Endodermal cell (in vitro differentiated cells): ENCODE data around the gene CYB5A. TPM values are rescaled to one million over a fixed set of nuclear protein-coding genes. Genes with fewer than 3 reads are reported as not detected.
A peak's percentile ranks its signal among the peaks of the same experiment; 100 is the strongest.

Experiments
- DNase-seq: peaks from one replicate; pipeline ENCODE4 v3.0.0-alpha.2; 2017
- H3K27ac ChIP-seq: 2 replicates; pipeline ENCODE4 v1.5.1; 2013; ENCODE audit warnings: mild to moderate bottlenecking, low read depth, low read length, moderate library complexity
- H3K27me3 ChIP-seq: 2 replicates; pipeline ENCODE4 v1.6.1; 2013; ENCODE audit warnings: mild to moderate bottlenecking, low read length, moderate library complexity; ENCODE audit not compliant: insufficient read depth, control insufficient read depth, poor library complexity, severe bottlenecking
- H3K36me3 ChIP-seq: 2 replicates; pipeline ENCODE4 v1.7.0; 2013; ENCODE audit warnings: mild to moderate bottlenecking, low read length, moderate library complexity; ENCODE audit not compliant: control insufficient read depth, insufficient read depth
- H3K4me1 ChIP-seq: one replicate; pipeline ENCODE4 v1.7.0; 2013; ENCODE audit warnings: low read length; ENCODE audit not compliant: control insufficient read depth, insufficient read depth
- H3K4me3 ChIP-seq: 2 replicates; pipeline ENCODE4 v1.5.1; 2013; ENCODE audit warnings: mild to moderate bottlenecking, low read length, moderate library complexity
- H3K9ac ChIP-seq: 2 replicates; pipeline ENCODE4 v1.6.1; 2013; ENCODE audit warnings: mild to moderate bottlenecking, low read length, moderate library complexity; ENCODE audit not compliant: poor library complexity, severe bottlenecking; ENCODE audit errors: extremely low read depth
- H3K9me3 ChIP-seq: 2 replicates; pipeline ENCODE4 v1.6.1; 2013; ENCODE audit warnings: mild to moderate bottlenecking, low read length, moderate library complexity; ENCODE audit not compliant: control insufficient read depth
- H3K27ac Mint-ChIP-seq: 2 replicates; pipeline ENCODE4 v1.8.0; 2020; ENCODE audit warnings: mixed read lengths
- H3K27me3 Mint-ChIP-seq: 2 replicates; pipeline ENCODE4 v1.8.0; 2021; ENCODE audit warnings: mild to moderate bottlenecking, mixed read lengths; ENCODE audit not compliant: insufficient read depth
- H3K36me3 Mint-ChIP-seq: 2 replicates; pipeline ENCODE4 v1.8.0; 2020; ENCODE audit warnings: low read depth, mixed read lengths
- H3K4me1 Mint-ChIP-seq: 2 replicates; pipeline ENCODE4 v1.8.0; 2020; ENCODE audit warnings: mixed read lengths
- H3K4me3 Mint-ChIP-seq: 2 replicates; pipeline ENCODE4 v1.8.0; 2020; ENCODE audit warnings: mild to moderate bottlenecking, moderate library complexity, mixed read lengths
- H3K9me3 Mint-ChIP-seq: 2 replicates; pipeline ENCODE4 v1.8.0; 2020; ENCODE audit warnings: mild to moderate bottlenecking, mixed read lengths
- WGBS, 2 experiments: methylation state at CpG; one replicate each; pipeline versions ENCODE4 v1.1.5 to v1.1.7; 2013; ENCODE audit warnings: missing lambda C conversion rate in 2 of 2, mixed read lengths in 1 of 2; ENCODE audit not compliant: insufficient coverage in 1 of 2, insufficient read length in 1 of 2; 5-methylcytosine and 5-hydroxymethylcytosine counted together
- total RNA-seq, 2 donors: library from RNA; stranded (reverse); fragmentation: NEBNext Ultra II Directional in 1 of 2; extraction: Animal tissue kit (Norgen Biotek cat#: 25700) in 1 of 2; gene quantifications; 2 replicates in 1 of 2; 3 replicates in 1 of 2; pipeline ENCODE4 v1.2.1, GENCODE V29; 2021
- TF ChIP-seq, protein P1 (sequence below): fragments of 200-600 bp; sonication (generic); conservative IDR thresholded peaks from 2 replicates; pipeline ENCODE4 v1.5.0; 2021; ENCODE audit warnings: antibody characterized with exemption, mild to moderate bottlenecking

CYB5A gene
- total RNA-seq, 2 donors from 2014 or later, result 72.6 to 124 TPM

DNA sequence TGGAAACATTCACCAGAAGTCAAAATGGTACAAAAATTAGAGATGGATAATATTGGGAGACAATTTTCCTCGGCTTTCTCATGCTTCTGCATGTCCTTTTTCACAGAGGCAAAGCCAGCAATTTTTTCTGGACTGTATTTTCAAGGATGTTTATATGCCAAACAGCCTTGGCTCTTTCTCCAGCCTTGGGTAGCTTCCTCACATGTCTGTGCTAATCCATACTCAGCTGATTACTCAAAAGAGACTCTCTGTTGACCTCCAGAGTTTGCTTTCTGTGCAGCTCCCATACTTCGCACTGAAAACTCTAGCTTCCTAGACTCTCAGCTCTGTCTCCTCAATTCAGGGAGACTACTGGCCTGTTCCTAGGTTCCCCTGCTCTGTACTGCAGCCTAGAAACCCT lies 34.5 kb upstream of the CYB5A start:
- Mint-ChIP-seq H3K27me3 (no peaks in the 10 kb centered on the region), H3K27ac (peak overlapping the region; percentile 91), H3K4me1 (peaks cover 16% of the 10 kb centered on the region), H3K4me3 (no peak overlapping the region), H3K36me3 (no peaks in the 10 kb centered on the region), H3K9me3 (no peaks in the 10 kb centered on the region)
- Histone ChIP-seq H3K9ac (no peak overlapping the region), H3K36me3 (no peaks in the 10 kb centered on the region), H3K27me3 (no peaks in the 10 kb centered on the region), H3K4me1 (peaks cover 10% of the 10 kb centered on the region), H3K9me3 (no peaks in the 10 kb centered on the region), H3K4me3 (no peak overlapping the region), H3K27ac (no peak overlapping the region)
- WGBS, 2 experiments, result 47 to 100% methylated on average over 1 to 2 of the region's 2 CpGs
- TF ChIP-seq, protein P1, sequence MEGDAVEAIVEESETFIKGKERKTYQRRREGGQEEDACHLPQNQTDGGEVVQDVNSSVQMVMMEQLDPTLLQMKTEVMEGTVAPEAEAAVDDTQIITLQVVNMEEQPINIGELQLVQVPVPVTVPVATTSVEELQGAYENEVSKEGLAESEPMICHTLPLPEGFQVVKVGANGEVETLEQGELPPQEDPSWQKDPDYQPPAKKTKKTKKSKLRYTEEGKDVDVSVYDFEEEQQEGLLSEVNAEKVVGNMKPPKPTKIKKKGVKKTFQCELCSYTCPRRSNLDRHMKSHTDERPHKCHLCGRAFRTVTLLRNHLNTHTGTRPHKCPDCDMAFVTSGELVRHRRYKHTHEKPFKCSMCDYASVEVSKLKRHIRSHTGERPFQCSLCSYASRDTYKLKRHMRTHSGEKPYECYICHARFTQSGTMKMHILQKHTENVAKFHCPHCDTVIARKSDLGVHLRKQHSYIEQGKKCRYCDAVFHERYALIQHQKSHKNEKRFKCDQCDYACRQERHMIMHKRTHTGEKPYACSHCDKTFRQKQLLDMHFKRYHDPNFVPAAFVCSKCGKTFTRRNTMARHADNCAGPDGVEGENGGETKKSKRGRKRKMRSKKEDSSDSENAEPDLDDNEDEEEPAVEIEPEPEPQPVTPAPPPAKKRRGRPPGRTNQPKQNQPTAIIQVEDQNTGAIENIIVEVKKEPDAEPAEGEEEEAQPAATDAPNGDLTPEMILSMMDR, result no peak
- no peak for DNase-seq

DNA sequence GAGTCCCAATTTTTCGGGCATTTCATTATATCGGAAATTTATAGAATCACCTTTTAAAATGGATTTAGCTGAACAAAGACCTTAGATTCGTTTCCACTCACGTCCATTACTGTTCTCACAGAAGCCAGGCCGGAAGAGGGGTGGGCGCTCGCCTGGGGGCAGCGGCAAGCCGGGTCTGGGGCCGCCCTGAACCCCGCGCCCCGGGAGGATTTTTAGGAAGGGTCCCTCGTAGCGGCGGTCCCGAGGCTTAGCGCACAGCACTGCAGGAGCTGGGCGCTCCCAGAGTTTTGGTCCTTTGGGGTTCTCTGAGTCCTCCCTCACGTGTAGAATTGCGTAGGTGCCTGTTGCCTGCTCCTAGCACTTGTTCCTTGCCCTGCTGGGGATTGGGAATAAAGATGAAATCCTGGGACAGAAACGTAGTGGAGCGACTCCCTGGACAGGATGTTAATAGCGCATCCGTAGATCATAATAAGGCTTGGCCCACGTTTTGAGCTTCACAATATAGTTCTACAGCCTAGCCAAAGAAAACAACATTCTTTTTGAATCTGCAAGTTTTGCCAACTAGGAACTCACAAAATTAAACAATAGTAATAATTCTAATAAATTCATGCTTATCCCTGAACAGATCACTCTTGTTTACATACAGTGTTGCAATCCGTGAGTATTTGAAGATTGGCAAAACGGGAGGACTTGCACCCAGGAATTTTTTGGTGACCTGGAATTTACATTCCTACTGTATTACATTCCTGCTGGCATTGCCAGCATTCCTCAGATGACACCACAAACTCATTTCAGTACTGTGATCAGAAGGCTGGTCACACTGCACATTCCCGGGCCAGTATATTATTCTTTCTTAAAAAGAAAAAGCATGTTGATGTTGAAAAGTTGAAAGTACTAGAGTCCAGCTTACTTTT lies 24.8 kb upstream of the CYB5A start:
- peaks cover 6% of the 10 kb centered on the region for H3K9me3 Mint-ChIP-seq
- H3K9me3 ChIP-seq, result peaks cover 13% of the 10 kb centered on the region
- WGBS, 2 experiments, result 93% methylated on average over 14 to 29 of the region's 29 CpGs
- no peak overlapping the region for H3K9ac ChIP-seq
- H3K27me3 ChIP-seq, result no peaks in the 10 kb centered on the region
- TF ChIP-seq, protein P1, result no peak
- H3K27me3 Mint-ChIP-seq, result peaks cover 3% of the 10 kb centered on the region
- H3K4me3 ChIP-seq, result no peak overlapping the region
- no peak for DNase-seq
- H3K4me1 Mint-ChIP-seq, result no peaks in the 10 kb centered on the region
- no peak overlapping the region for H3K27ac ChIP-seq
- no peaks in the 10 kb centered on the region for H3K4me1 ChIP-seq
- no peaks in the 10 kb centered on the region for H3K36me3 ChIP-seq
- no peak overlapping the region for H3K4me3 Mint-ChIP-seq
- no peak overlapping the region for H3K27ac Mint-ChIP-seq
- no peaks in the 10 kb centered on the region for H3K36me3 Mint-ChIP-seq

DNA sequence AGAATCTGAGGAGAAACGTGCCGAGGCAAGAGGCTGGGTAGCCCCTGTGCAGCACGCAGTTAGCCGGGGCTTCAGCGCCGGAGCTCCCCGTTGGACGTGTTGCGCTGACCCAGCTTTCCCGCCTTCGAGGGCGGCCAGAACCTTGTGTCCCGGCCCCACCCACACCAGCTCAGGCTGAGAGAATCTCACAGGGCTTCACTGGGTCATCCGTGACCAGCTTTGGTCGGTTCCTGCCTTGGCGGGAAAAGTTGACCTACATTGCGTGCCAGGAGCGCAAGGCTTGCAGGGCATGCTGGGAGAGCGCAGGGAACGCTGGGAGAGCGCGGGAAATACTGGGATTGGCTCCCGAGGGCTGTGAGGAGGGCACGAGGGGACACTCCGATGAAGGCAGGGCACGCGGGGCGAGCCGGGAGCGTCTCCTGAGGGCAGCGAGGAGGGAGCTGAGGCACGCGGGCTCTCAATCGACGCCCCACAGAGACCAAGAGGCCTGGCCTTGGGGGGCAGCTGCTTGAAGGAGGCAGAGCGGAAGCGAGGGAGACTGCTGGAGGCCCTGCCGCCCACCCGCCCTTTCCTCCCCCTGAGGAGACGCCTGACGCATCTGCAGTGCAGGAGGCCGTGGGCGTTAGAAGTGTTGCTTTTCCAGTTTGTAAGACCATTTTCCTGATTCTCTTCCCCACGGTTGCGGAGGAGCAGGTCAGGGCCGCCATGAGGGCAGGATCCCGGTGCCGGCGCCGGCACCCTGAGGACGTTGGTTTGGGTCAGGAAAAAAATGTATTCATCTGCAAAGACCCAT lies 23.9 kb upstream of the CYB5A start, which contains the start of gene C18orf63:
Gene C18orf63 (plus strand): TSS at position 376 of the 793 bp plus-strand sequence. CDS start 2,027 bp downstream, outside the sequence.
- no peaks in the 10 kb centered on the region for H3K36me3 ChIP-seq
- WGBS, 2 experiments, result 89 to 94% methylated on average over 45 to 51 of the region's 51 CpGs

More for the DNA sequence above, 23.9 kb upstream of the CYB5A start, which contains the start of gene C18orf63:
- peaks cover 10% of the 10 kb centered on the region for H3K9me3 Mint-ChIP-seq
- H3K27ac Mint-ChIP-seq, result no peak within 1 kb of the TSS
- H3K36me3 Mint-ChIP-seq, result no peaks in the 10 kb centered on the region
- DNase-seq, result no peak
- TF ChIP-seq, protein P1, result no peak
- H3K4me3 Mint-ChIP-seq, result no peak within 1 kb of the TSS
- no peak within 1 kb of the TSS for H3K4me3 ChIP-seq
- H3K9ac ChIP-seq, result no peak within 1 kb of the TSS
- no peaks in the 10 kb centered on the region for H3K4me1 ChIP-seq
- no peaks in the 10 kb centered on the region for H3K4me1 Mint-ChIP-seq
- H3K9me3 ChIP-seq, result peaks cover 13% of the 10 kb centered on the region
- peaks cover 3% of the 10 kb centered on the region for H3K27me3 Mint-ChIP-seq
- no peak within 1 kb of the TSS for H3K27ac ChIP-seq
- H3K27me3 ChIP-seq, result no peaks in the 10 kb centered on the region
